Measurements from ENCODE around the gene TRIM49.
"Not testable (repeated sequence)": the region's sequence is repeated elsewhere in the genome, so short reads cannot be mapped to it uniquely, and the experiment has no call there.

The TRIM49 gene

GRCh38 chr11:89808475-89808874, at the start of gene TRIM49:
TRIM49 (minus strand) TSS chr11:89808575; CDS start chr11:89804469, 4,106 bp downstream.
- DNase-seq (ENCODE audit: low read depth in 1 of 2, low spot score in 1 of 2) = not testable (repeated sequence)

GRCh38 chr11:89826694-89827093, 18.3 kb upstream of the TRIM49 start:
- DNase-seq (ENCODE audit: low read depth in 1 of 2, low spot score in 1 of 2) = not testable (repeated sequence)

GRCh38 chr11:89820008-89820407, 11.6 kb upstream of the TRIM49 start:
- not testable (repeated sequence) for DNase-seq (ENCODE audit: low read depth in 1 of 2, low spot score in 1 of 2)

GRCh38 chr11:89813535-89813934, 5.2 kb upstream of the TRIM49 start:
- DNase-seq (ENCODE audit: low read depth in 1 of 2, low spot score in 1 of 2) = not testable (repeated sequence)

GRCh38 chr11:89787506-89788063, 20.8 kb downstream of the TRIM49 start:
- not testable (repeated sequence) for DNase-seq (ENCODE audit: low read depth in 1 of 2, low spot score in 1 of 2)

GRCh38 chr11:89785726-89786125, 22.6 kb downstream of the TRIM49 start:
- DNase-seq (ENCODE audit: low read depth in 1 of 2, low spot score in 1 of 2) = not testable (repeated sequence)

GRCh38 chr11:89750822-89751221, 57.6 kb downstream of the TRIM49 start:
- not testable (repeated sequence) for DNase-seq (ENCODE audit: low read depth in 1 of 2, low spot score in 1 of 2)

Measured in activated T-helper 1 cell treated with anti-CD3 and anti-CD28 coated beads, Interleukin-2, amount 50 U/mL, for 16 hours (primary cell).